Embryonic facial prominence (tissue), 1 donor: ENCODE results near the gene UTP14C.
"Not testable (repeated sequence)": the region's sequence is repeated elsewhere in the genome, so short reads cannot be mapped to it uniquely, and the experiment has no call there.

ENCODE experiments used
- DNase-seq: peaks from one replicate; pipeline ENCODE4 v3.0.0-alpha.2; 2016; ENCODE audit errors: extremely low spot score

Gene UTP14C

GRCh38 chr13:52024481-52024880, at the start of gene UTP14C:
Gene UTP14C, plus strand, starts transcription at chr13:52024691. Its CDS starts 4,114 bp downstream, at chr13:52028805.
- DNase-seq = no peak

DNA sequence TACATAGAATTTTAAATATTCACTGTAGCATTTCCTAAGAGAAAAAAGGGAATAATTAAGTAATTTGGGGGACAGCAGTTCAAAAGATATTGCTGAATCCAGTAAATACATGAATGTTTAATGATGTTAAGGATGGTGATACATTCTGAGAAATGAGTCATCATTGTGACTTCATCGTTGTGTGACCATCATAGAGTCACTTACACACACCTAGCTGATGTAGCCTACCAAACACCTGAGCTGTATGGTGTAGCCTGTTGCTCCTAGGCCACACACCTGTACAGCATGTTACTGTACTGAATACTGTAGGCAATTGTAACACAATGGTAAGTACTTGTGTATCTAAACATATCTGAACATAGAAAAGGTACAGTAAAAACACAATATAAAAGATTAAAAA, 48.1 kb upstream of the UTP14C start:
- no peak for DNase-seq

DNA sequence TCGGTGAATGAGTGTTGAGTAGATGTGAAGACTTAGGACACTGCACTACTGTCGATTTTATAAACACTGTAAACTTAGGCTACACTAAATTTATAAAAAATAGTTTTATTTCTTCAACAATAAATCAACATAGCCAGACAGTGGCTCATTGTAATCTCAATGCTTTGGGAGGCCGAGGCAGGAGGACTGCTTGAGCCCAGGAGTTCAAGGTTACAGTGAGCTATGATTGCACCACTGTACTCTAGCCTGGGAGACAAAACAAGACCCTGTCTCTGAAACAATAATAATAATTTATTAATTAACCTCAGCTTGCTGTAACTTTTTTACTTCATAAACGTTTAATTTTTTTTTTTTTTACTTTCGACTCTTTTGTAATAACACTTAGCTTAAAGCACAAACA, 47.6 kb upstream of the UTP14C start:
- DNase-seq = no peak

GRCh38 chr13:51977625-51978024, 46.9 kb upstream of the UTP14C start:
- no peak for DNase-seq

GRCh38 chr13:51978796-51979556, 45.5 kb upstream of the UTP14C start:
- no peak for DNase-seq

GRCh38 chr13:51980908-51981307, 43.6 kb upstream of the UTP14C start:
- no peak for DNase-seq

- DNase-seq = no peak
Observed at GRCh38 chr13:51981355-51981754, 43.1 kb upstream of the UTP14C start.

DNA sequence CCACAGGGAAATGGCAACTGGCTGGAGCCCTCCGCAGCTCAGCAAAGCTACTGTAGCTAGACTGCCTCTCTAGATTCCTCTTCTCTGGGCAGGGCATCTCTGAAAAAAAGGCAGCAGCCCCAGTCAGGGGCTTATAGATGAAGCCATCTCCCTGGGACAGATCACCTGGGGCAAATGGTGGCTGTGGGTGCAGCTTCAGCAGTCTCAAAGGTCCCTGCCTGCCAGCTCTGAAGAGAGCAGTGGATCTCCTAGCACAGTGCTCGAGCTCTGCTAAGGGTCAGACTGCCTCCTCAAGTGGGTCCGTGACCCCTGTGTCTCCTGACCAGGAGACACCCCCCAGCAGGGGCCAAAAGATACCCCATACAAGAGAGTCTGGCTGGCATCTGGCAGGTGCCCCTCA, 41.2 kb upstream of the UTP14C start:
- not testable (repeated sequence) for DNase-seq

DNA sequence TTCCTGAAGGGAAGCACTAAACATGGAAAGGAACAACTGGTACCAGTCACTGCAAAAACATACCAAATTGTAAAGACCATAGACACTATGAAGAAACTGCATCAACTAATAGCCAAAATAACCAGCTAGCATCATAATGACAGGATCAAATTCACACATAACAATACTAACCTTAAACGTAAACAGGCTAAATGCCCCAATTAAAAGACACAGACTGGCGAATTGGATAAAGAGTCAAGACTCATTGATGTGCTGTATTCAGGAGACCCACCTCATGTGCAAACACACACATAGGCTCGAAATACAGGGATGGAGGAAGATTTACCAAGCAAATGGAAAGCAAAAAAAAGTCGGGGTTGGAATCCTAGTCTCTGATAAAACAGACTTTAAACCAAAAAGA, 39.6 kb upstream of the UTP14C start:
- not testable (repeated sequence) for DNase-seq

DNA sequence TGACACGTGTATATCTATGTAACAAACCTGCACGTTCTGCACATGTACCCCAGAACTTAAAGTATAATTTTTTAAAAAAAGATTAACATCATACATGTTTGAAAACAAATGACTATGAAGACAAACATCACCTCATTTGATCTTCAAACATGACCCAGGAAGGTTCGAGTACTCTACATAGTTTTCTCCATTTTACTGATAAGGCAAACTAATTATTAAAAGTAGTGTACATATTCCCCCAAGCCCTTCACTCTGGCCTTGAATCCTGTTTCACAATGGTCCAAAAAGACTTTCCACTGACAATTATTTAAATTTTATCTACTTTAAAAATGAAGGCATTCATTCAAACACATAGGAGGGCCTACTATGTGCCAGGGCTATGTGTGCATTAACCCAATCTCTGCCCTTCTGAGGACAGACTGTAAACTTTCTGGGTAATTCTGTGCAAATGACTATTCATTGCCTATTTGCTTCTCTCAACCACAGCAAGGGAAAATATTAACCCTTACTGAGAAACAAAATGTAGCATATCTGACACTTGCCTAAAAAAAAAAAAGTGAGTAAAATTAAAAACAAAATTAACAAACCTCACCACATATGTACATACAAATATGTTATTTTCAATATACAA, 35.4 kb upstream of the UTP14C start:
- no peak for DNase-seq

GRCh38 chr13:51993713-51994112, 30.8 kb upstream of the UTP14C start:
- DNase-seq = no peak

- no peak for DNase-seq
Observed at GRCh38 chr13:51995677-51996551, 28.6 kb upstream of the UTP14C start.

- no peak for DNase-seq
Observed at GRCh38 chr13:51996641-51997040, 27.9 kb upstream of the UTP14C start.

DNA sequence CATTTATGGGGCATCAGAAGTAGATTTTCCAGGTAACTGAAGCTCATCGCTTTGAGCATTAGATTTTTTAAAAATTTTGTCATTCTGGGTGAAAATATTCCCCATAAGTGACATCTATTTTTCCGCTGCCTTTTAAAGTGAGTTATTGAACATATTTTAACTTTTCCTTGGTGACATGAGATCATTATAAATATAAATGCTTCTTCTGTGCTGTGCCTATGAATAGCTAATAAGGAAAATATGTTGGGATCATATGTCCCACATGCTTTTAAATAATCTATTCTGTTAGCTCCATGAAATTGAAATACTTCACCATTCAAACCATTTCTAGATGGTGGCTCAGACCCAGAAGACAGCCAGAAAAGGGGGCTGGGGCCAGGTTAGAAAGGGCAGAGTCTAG, 27.3 kb upstream of the UTP14C start:
- DNase-seq = no peak

DNA sequence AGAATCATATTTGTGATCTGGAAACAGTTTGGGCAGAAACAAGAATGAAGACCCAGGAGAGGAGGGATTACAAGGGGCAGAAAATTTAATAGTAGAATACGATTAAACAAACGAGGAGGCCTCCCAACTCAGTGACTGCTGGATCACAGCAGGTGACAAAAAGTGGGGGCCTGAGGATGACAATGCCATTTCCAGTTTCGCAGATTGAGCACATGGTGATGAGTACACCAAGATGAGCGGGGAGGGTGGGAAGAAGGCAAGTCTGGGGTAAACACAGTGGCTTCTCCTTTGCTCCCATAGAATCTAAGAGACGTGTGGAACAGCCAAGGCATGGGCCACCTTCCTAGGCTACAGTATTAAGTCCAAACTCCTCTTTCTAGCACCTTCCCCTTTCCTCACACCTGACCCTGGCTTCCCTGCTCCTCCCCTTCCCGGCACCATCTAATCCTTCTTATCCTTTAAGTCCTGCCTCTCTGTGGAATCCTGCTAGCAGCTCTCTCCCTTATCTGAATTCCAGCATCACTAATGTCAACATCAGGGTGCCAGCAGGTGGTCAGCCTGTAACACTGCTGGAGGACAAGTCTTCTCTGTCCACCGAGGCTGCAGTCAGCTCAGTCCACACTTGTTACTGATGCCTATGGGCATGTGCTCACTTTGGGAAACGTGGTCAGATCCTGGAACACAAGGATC, 26.7 kb upstream of the UTP14C start:
- DNase-seq = no peak

DNA sequence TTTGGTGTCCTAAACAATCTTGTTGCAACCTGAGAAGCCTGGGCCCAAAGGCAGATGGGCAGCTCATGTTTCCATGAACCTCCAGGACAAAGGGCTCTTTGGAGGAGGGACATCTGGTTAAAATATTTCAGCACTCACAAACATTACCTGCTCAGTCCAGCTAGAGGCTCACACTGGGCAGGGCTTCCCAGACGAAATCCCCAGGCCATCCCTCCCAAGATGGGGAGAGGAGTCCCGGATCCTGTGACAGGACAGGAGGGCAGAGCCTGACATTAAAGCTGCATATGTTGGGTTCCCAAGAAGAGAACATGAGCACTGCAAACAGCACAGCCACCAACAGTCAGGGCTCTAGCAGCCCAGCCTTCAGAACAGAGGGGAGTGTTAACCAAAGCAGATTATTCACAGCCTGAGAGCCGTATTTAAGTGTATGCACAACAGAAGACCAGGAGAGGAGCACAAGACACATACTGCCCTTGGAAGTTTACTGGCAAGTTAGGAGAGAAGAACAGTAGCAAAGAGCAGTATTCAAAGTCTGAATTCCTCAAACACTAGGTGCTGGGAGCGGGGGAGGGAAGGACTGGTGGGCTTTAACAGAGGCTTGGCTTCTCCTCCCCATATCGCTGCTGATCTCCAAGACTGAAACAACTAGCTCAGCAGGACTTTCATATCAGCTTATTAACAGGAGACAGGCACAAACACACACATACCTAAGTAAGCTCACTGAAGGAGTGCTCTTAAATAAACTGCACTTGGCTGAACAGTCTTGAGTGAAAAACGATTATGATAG, 25.6 kb upstream of the UTP14C start:
- no peak for DNase-seq

DNA sequence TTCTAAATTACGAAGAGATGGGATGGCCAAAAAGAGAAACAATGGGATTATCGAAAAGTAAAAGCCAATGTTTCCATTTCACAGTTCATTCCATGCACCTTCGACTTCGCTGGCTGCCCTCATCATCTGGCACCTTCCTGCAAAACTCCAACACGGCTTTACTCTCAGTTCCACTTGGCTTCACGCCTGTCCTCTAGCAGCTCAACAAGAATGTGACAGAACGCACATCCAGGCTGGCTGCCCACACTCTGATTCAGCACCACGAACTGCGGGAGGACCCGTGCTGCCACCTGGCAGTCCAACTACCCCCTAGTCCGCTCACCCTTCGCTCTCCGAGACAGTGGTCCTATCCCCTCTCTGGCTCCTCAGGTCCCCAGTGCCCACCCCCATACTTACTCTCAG, 25.0 kb upstream of the UTP14C start:
- no peak for DNase-seq

GRCh38 chr13:51999921-52000320, 24.6 kb upstream of the UTP14C start:
- no peak for DNase-seq

- no peak for DNase-seq
Observed at GRCh38 chr13:52001120-52001731, 23.3 kb upstream of the UTP14C start.

- DNase-seq = no peak
Observed at GRCh38 chr13:52002361-52002760, 22.1 kb upstream of the UTP14C start.

DNA sequence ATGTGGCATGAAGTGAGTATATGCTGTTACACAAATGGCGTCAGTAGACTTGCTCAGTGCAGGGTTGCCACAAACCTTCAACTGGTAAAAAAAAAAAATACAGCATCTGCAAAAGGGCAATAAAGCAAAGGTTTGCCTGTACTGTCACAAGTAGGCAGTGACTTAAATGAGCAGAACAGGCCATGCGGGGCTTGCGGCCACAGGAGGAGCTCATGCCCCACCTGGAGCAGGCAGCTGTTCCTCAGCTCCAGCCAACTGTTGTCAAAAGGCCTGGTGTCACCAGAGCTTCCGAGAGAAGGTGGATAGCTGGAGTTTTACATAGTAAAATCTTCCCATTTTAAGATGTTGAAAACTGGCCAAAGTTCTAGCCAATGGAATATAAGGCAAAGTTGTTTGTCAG, 20.9 kb upstream of the UTP14C start:
- no peak for DNase-seq
